HG02973 (cell line): ENCODE measurements around the gene POGZ.

ENCODE experiments used
- ATAC-seq: cut with Tn5 transposase; IDR thresholded peaks from one replicate; pipeline ENCODE4 v1.9.1; 2021; ENCODE audit warnings: moderate library complexity; ENCODE audit not compliant: unreplicated experiment

Gene POGZ

GRCh38 chr1:151459331-151460046, at the start of gene POGZ:
Gene POGZ, minus strand, starts transcription at chr1:151459494. Its CDS starts 17,290 bp downstream, at chr1:151442204.
- peak; percentile 50 for ATAC-seq

DNA sequence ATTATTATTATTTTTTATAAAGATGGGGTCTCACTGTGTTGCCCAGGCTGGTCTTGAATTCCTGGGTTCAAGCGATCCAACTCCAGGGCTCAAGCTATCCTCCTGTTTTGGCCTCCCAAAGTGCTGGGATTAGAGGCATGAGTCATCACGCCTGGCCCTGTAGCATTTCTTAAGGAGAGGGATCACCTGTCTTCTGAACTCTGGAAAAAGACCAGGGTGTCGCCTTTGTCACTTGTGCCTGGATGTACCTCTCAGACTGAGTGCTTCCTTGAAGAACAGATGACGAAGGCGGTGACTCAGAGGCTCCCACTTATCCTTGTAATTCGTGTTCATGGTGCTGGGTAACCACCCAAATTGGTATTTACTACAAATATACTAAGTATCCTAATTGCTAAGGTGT, 49.5 kb upstream of the POGZ start:
- no peak for ATAC-seq

DNA sequence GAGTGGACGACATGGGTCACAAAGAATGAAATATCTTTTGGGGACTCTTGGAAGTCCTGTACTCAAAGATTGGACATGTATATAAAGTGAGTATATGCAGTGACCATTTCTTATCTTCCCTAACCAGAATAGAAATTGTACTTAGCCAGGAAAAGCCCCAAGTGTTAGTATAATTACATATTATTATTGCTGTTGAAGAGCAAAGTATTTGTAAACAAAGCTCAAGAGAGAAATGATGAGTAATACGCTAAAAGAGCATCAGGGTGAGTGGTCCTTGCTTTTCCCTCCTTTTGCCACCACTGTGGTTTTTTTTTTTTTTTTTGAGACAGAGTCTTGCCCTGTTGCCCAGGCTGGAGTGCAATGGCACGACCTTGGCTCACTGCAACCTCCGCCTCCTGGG, 45.5 kb upstream of the POGZ start:
- ATAC-seq = no peak

GRCh38 chr1:151504252-151504651, 45.0 kb upstream of the POGZ start:
- ATAC-seq = no peak

DNA sequence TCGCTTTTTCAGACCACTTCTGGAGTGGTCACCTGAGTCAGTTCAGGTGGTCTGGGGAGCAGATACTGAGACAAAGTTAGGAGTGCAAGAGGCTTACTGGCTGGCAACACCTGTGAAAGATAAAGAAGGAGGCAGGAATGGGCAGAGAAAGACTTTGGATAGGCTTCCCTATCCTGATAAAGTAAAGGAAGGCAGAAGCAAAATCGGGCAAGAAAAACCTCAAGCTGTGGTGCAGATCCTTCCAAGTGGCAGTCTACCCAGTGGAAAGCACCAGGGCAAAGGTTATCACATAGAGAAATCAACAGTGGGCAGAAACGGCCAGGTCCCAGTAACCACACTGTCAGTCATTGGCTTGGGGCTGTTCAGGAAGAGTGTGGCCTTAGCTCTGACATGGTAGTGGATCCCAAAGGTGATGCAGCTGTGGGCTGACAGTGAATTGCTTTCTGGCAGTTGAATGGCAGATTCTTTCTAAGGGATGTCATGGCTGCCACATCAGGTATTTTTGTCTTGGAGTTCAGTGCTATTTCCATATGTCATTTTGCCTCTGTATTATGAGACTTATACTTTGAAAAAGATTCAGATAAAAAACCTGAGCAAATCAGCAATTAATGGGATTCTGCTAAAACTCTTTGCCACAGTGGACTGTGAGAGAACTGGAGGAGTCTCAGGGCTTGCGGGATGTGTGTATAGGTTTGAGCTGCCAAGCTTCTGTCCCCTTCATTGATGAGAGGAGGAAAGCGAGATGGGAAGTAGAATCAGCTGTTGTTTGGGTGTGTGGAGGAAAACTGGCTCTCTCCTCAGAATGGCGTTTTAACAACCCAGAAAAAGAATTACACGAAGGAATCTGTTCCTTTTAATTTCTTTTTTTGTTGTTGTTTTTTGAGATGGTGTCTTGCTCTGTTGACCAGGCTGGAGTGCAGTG, 43.8 kb upstream of the POGZ start:
- no peak for ATAC-seq

DNA sequence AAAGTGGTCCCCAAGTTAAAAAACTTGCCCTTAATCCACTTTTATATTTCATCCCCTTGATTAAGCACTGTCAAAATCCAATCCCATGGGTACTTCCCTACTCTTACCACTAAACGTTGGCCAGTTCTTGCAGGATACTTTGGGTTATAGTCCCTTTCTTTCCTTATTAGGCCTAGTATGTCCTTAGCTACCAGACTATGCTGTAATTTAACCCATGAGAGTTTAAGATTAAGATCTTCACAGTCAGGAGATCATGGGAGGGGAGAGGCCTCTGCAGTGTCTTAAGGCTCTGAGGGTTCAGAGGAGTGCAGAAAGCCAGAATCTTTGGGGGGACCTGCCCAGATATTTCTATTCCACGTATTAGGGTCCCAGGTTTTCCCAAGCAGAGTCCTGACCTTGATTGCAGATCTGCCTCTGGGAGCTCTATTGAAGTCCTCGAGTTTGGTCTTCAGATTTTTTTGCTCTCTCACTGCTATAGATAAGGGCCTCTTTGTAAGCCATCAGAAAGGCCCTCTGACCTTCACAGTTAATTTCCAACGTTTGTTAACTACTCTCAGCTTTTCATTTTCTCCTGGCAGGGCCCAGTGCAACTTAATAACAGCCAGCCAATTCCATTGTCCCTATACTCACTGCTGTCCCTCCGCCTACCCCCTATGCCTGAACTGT, 42.9 kb upstream of the POGZ start:
- ATAC-seq = no peak

DNA sequence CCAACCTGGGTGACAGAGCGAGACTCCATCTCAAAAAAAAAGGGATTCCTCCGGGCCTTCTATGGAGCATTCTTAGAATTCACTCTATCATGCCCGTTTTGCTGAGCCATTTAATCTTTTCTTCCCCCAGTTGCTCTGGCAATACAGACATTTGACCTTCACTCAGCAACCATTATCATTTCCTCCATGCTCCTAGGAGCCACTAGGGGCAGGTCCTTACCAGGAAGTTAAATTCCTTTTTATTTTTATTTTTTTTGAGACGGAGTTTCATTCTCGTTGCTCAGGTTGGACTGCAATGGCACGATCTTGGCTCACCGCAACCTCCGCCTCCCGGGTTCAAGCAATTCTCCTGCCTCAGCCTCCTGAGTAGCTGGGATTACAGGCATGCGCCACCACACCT, 42.2 kb upstream of the POGZ start:
- no peak for ATAC-seq

DNA sequence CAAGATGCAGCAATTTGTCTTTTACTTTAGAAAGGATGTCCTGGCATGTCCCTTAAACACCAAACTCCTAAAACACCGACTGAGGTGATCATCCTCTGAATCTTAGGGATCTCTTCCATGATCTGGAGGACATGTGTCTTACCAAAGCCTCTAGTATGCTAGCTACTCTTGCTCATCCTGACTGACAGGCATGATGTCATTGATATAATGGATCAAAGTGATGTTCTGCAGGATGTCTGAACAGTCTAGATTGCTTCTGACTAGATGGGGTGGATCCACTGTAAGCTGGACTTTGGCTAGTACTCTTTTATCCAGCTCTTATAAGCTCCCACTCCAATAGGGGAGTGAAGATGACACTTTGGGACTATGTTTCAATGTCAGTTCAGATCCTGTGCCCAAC, 40.6 kb upstream of the POGZ start:
- ATAC-seq = no peak

DNA sequence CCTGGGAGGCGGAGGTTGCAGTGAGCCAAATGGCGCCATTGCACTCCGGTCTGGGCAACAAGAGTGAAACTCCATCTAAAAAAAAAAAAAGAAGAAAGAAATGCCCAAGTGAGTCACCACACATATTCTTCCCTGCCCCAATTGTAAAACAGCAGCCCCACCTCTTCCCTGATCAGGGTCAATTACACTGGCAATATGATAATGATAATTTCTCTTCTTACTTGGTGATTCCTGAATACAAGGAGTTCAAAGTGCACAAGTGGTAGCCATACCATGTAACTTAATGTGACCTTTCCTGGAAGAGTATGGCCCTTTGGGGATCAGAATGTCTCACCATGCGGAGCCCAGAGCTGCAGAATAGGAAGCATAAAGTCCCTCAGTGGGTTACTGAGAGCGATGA, 40.1 kb upstream of the POGZ start:
- ATAC-seq = no peak

- no peak for ATAC-seq
Observed at GRCh38 chr1:151495316-151495715, 36.0 kb upstream of the POGZ start.

DNA sequence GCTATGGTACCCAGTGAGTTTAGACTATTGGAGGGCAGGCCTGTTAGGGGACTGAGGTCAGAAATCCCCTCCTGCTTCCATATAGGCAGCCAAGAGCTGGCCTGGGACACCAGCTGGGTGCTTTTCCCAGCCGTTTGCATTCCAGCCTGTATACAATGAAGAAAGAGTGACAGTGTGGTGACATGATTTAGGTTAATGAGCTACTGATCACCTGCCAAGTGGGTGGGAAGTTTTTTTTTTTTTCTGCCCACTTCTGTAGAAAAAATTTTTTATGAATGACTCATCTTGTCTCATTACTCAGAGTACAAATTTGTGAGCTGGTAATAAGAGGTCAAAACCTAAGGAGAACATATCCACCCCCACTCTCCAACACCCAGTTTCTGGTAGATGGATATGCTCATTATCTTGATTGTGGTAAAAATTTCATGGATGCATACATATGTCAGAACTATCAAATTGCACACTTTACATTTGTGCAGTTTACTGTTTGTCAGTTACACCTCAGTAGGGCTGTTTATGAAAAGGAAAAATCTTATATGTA, 35.5 kb upstream of the POGZ start:
- ATAC-seq = no peak

GRCh38 chr1:151493042-151493441, 33.7 kb upstream of the POGZ start:
- no peak for ATAC-seq

- ATAC-seq = no peak
Observed at GRCh38 chr1:151492120-151492519, 32.8 kb upstream of the POGZ start.

- ATAC-seq = no peak
Observed at GRCh38 chr1:151491641-151492040, 32.3 kb upstream of the POGZ start.

DNA sequence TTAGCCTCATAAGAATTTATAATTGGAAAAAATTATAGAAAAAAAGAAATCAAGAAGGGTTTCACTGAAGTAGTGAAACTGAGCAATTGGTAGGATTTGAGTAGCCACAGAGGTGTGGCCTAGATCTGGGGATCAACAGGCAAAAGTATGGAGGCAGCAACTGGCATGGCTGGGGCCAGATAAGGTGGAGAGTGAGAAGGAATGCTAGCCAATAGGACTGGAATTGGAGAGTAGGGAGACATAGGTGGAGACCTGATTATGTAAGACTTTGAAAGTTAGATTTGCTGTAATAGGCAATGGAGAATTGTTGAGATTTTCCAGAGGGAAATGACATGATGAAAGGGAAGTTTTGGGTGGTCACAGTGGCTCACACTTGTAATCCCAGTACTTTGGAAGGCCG, 27.3 kb upstream of the POGZ start:
- no peak for ATAC-seq

GRCh38 chr1:151485685-151486255, 26.5 kb upstream of the POGZ start:
- no peak for ATAC-seq

DNA sequence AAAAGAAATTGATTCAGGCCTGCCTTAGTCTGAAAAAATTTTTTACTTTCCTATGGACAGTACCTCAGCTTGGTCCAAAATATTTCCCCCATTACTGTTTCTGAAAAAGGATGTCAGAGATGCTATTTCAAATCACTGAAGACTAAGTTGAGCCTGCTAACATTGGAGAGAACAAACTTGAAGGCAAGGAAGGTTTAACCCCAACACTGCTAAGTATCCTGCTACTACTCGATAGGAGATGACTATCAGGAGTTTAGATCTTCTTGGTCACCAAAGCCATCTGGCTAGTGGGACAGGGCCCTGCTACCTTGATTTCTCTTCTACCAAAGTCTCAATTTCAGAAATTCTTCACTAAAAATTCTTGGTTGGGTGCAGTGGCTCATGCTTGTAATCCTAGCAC, 22.7 kb upstream of the POGZ start:
- ATAC-seq = no peak

- ATAC-seq = no peak
Observed at GRCh38 chr1:151479462-151479861, 20.2 kb upstream of the POGZ start.

DNA sequence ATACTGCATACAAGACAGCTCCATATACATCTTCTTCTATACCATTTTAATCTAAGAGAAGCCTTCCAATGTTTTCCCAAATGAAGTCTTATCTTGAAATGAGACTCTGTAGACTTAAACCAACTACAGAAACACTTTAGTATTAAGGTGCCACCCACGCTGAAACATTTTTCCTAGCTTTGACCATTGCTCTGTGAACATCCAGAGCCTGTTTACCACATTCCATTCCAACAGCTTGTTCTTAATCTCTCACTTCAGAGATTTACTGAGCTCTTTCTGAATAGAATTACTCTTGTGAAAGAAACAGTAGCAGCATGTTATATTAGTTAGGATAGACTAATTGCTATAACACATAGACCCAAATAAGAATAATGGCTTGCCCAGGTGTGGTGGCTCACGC, 19.6 kb upstream of the POGZ start:
- no peak for ATAC-seq

DNA sequence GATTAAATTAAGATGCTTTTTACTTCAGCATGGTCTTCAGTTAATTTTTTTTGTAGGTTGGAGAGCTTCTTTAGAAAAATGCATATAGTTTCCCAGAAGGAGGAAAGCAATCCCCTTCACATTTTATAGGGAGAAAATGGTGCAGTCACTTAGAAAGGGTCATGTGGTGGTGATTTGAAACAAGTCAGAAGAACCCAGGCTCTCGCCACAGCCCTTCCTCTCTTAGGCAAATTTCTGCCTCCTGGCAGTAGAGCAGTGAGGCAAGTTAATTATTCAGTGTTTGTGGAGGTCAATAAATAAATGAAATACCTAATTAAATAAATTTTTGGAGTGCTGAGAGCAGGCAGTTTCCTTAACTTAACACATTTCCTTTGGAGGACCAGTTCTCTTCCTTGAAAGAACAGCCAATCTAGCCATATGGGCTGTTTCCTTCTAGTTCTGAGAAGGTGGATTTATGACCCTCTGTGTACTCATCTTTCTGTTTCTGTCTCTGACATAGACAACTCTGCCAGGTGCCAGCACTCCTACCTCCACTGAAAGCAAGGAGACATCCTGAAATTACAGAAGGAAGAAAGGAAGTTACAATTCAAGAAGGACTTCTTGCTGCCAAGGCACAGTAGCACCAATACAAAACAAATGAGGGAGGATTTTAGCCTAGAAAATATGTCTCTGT, 19.0 kb upstream of the POGZ start:
- ATAC-seq = no peak

DNA sequence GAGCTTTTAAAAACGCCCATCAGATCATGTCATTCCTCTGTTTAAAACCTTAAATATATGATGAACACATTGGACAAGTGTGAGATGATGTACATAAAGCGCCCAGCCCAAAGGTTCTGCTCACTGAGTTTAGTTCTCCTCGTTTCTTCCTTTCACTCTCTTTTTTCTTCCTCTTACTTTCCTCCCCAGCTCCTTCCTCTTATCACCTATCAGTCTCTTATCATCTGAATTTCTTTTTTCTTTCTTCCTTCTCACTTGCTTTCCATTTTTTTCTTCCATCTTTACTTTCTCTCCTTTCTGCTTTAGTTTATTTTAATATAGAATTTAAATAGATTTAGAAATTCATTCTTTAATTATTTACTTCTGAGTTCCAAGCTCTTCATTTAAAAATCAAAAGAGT, 17.8 kb upstream of the POGZ start:
- no peak for ATAC-seq
